Loucy (cell line): ENCODE results near the gene ITGA5.

Source experiments
- H2AFZ ChIP-seq: fragments of 200-600 bp; sonication (generic); 2 replicates; pipeline ENCODE4 v1.6.0; 2016; ENCODE audit warnings: antibody characterized with exemption, mild to moderate bottlenecking, low read length, moderate library complexity
- H3F3A ChIP-seq: fragments of 200-600 bp; 2 replicates; pipeline ENCODE4 v1.6.0; 2016; ENCODE audit warnings: antibody characterized with exemption, low read depth, mild to moderate bottlenecking
- H3K27me3 ChIP-seq: fragments of 200-600 bp; sonication (generic); 2 replicates; pipeline ENCODE4 v1.6.1; 2014; ENCODE audit warnings: low read length, mild to moderate bottlenecking; ENCODE audit not compliant: insufficient read depth, poor library complexity, severe bottlenecking
- H3K36me3 ChIP-seq: fragments of 200-600 bp; sonication (generic); 2 replicates; pipeline ENCODE4 v1.6.1; 2016; ENCODE audit warnings: low read length; ENCODE audit not compliant: insufficient read depth
- H3K4me1 ChIP-seq: fragments of 200-600 bp; sonication (generic); 2 replicates; pipeline ENCODE4 v1.5.1; 2014; ENCODE audit warnings: low read length, mild to moderate bottlenecking; ENCODE audit not compliant: insufficient read depth, poor library complexity, severe bottlenecking
- H3K4me2 ChIP-seq: fragments of 200-600 bp; sonication (generic); 2 replicates; pipeline ENCODE4 v1.6.0; 2014; ENCODE audit warnings: antibody characterized with exemption, low read length, low read depth, mild to moderate bottlenecking; ENCODE audit not compliant: poor library complexity, severe bottlenecking
- H3K4me3 ChIP-seq: fragments of 200-600 bp; sonication (generic); 2 replicates; pipeline ENCODE4 v1.5.1; 2014; ENCODE audit warnings: low read length, mild to moderate bottlenecking, mixed read lengths; ENCODE audit not compliant: poor library complexity, severe bottlenecking
- H3K79me2 ChIP-seq: fragments of 200-600 bp; sonication (generic); 2 replicates; pipeline ENCODE4 v1.6.1; 2014; ENCODE audit warnings: low read length; ENCODE audit not compliant: insufficient read depth
- H3K9ac ChIP-seq: fragments of 200-600 bp; sonication (generic); 2 replicates; pipeline ENCODE4 v1.6.0; 2014; ENCODE audit warnings: mild to moderate bottlenecking, low read depth, low read length, moderate library complexity; ENCODE audit not compliant: poor library complexity, severe bottlenecking
- H3K9me2 ChIP-seq: fragments of 200-600 bp; sonication (generic); replicated peaks from 2 replicates; pipeline ENCODE4 v1.6.1; 2016; ENCODE audit warnings: low read depth, low read length, mixed read lengths
- H3K9me3 ChIP-seq: fragments of 200-600 bp; sonication (generic); 2 replicates; pipeline ENCODE4 v1.6.1; 2014; ENCODE audit warnings: mild to moderate bottlenecking, antibody characterized with exemption, low read length, low read depth; ENCODE audit not compliant: insufficient read depth
- H4K20me1 ChIP-seq: fragments of 200-600 bp; sonication (generic); 2 replicates; pipeline ENCODE4 v1.6.0; 2014; ENCODE audit warnings: antibody characterized with exemption, low read length, mild to moderate bottlenecking; ENCODE audit not compliant: insufficient read depth, poor library complexity, severe bottlenecking
- EZH2phosphoT487 ChIP-seq: fragments of 200-600 bp; IDR thresholded peaks from 2 replicates; pipeline ENCODE4 v1.6.1; 2018; ENCODE audit warnings: antibody characterized with exemption, mild to moderate bottlenecking, moderate library complexity, borderline replicate concordance
- TF ChIP-seq, protein P1 (sequence below): fragments of 200-600 bp; sonication (generic); conservative IDR thresholded peaks from 2 replicates; pipeline ENCODE4 v1.5.1; 2014; ENCODE audit warnings: mild to moderate bottlenecking, antibody characterized with exemption, low read length

Gene ITGA5

DNA sequence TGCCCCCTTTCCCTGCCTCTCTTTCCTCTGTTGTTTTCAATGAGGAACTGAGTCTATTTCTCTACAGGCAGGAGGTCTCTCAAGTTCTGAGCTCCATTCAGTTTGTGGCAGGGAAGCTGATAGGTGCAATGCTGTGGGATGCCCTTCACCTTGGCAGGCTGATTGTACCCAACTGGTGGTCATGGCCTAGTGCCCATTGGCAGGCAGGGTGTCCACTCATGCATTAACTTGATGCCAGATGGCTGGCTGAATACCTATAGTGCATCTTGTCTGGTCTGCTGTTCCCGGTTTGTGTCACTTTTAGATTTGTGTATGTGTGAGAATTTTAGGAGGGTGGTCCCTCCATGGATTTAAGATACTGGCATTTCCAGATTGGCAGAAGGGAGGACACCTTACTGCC is 20.0 kb upstream of the ITGA5 start:
- no peak for TF ChIP-seq EZH2phosphoT487
- TF ChIP-seq, protein P1, sequence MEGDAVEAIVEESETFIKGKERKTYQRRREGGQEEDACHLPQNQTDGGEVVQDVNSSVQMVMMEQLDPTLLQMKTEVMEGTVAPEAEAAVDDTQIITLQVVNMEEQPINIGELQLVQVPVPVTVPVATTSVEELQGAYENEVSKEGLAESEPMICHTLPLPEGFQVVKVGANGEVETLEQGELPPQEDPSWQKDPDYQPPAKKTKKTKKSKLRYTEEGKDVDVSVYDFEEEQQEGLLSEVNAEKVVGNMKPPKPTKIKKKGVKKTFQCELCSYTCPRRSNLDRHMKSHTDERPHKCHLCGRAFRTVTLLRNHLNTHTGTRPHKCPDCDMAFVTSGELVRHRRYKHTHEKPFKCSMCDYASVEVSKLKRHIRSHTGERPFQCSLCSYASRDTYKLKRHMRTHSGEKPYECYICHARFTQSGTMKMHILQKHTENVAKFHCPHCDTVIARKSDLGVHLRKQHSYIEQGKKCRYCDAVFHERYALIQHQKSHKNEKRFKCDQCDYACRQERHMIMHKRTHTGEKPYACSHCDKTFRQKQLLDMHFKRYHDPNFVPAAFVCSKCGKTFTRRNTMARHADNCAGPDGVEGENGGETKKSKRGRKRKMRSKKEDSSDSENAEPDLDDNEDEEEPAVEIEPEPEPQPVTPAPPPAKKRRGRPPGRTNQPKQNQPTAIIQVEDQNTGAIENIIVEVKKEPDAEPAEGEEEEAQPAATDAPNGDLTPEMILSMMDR: no peak
- peaks cover 15% of the 10 kb centered on the region for H3K4me1 ChIP-seq
- H3K36me3 ChIP-seq: no peaks in the 10 kb centered on the region
- H3K4me2 ChIP-seq: no peak overlapping the region
- H3K79me2 ChIP-seq: no peaks in the 10 kb centered on the region
- H2AFZ ChIP-seq: peak overlapping the region; percentile 20; the same call in 1 of the 2 replicates
- no peak overlapping the region for H3K9ac ChIP-seq
- H3K27me3 ChIP-seq: no peaks in the 10 kb centered on the region
- H3K9me3 ChIP-seq: no peaks in the 10 kb centered on the region
- H3K9me2 ChIP-seq: no peaks in the 10 kb centered on the region
- no peak overlapping the region for H3K4me3 ChIP-seq
- H3F3A ChIP-seq: no peaks in the 10 kb centered on the region
- H4K20me1 ChIP-seq: no peaks in the 10 kb centered on the region

DNA sequence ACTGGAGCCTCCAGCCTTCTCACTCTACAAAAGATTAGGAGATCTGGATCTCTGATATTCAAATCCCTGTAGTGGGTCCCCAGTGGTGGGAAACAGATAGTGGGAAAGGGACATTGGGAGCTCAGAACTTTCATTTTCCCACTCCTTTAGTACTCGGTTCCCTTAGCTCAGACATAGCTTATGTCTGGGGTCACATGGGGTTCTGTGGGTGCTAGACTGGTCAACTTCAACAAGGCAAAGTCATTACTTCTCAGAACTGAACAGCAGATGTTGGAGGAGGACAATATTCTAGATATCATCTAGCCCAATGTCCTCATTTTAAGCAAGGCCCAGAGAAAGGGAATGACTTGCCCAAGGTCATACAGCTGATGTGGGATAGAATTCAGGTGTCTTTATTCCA is 19.5 kb upstream of the ITGA5 start:
- Histone ChIP-seq H3K9me2 (no peaks in the 10 kb centered on the region), H3K4me2 (no peak overlapping the region), H3K4me3 (no peak overlapping the region), H3K9ac (no peak overlapping the region), H3K4me1 (peaks cover 13% of the 10 kb centered on the region), H3K79me2 (no peaks in the 10 kb centered on the region), H3K9me3 (no peaks in the 10 kb centered on the region), H3K27me3 (no peaks in the 10 kb centered on the region), H3F3A (no peaks in the 10 kb centered on the region), H3K36me3 (no peaks in the 10 kb centered on the region), H2AFZ (no peak overlapping the region), H4K20me1 (no peaks in the 10 kb centered on the region)
- TF ChIP-seq, protein P1: no peak
- TF ChIP-seq EZH2phosphoT487: no peak

DNA sequence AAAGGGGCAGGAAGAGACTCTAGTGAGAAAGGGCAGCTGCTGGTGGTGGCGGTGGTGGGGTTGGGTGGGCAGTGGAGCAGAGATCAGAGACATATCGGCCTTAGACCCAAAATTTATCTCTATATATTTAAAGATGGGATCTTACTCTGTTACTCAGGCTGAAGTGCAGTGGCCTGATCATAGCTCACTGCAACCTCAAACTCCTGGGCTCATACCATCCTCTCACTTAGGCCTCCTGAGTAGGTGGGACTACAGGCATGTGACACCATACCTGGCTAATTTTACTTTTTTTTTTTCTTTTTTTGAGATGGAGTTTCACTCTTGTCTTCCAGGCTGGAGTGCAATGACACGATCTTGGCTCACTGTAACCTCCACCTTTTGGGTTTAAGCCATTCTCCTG is 18.6 kb upstream of the ITGA5 start:
- H3K79me2 ChIP-seq: no peaks in the 10 kb centered on the region

More for the DNA sequence above, 18.6 kb upstream of the ITGA5 start:
- Histone ChIP-seq H2AFZ (no peak overlapping the region), H3K4me1 (peaks cover 15% of the 10 kb centered on the region), H3K9me3 (no peaks in the 10 kb centered on the region), H3K9me2 (no peaks in the 10 kb centered on the region), H3K4me3 (no peak overlapping the region), H3K9ac (no peak overlapping the region), H3K36me3 (no peaks in the 10 kb centered on the region), H3K4me2 (no peak overlapping the region), H4K20me1 (no peaks in the 10 kb centered on the region), H3K27me3 (no peaks in the 10 kb centered on the region), H3F3A (no peaks in the 10 kb centered on the region)
- TF ChIP-seq, protein P1: no peak
- no peak for TF ChIP-seq EZH2phosphoT487
